ENCODE data around the gene SV2B.
"Not testable (repeated sequence)": the region's sequence is repeated elsewhere in the genome, so short reads cannot be mapped to it uniquely, and the experiment has no call there.

SV2B gene

GRCh38 chr15:91099995-91100813, at the start of gene SV2B:
Gene SV2B (plus strand): TSS chr15:91100257. CDS start chr15:91226264, 126,007 bp downstream.
- peak; percentile 53 to 71 for DNase-seq

- DNase-seq, result no peak
Measured at GRCh38 chr15:91051248-91051647, 48.8 kb upstream of the SV2B start.

GRCh38 chr15:91054816-91055215, 45.2 kb upstream of the SV2B start:
- DNase-seq, result no peak

- DNase-seq, result peak; percentile 94 to 96
Measured at GRCh38 chr15:91055548-91056331, 44.3 kb upstream of the SV2B start.

GRCh38 chr15:91061230-91061629, 38.8 kb upstream of the SV2B start:
- no peak for DNase-seq

- no peak for DNase-seq
Measured at GRCh38 chr15:91061997-91062396, 38.1 kb upstream of the SV2B start.

- DNase-seq, result no peak
Measured at GRCh38 chr15:91065505-91065904, 34.6 kb upstream of the SV2B start.

- DNase-seq, result no peak
Measured at GRCh38 chr15:91067036-91067435, 33.0 kb upstream of the SV2B start.

- no peak for DNase-seq
Measured at GRCh38 chr15:91068436-91068835, 31.6 kb upstream of the SV2B start.

GRCh38 chr15:91068966-91069365, 31.1 kb upstream of the SV2B start:
- no peak for DNase-seq

- DNase-seq, result no peak
Measured at GRCh38 chr15:91070872-91071271, 29.2 kb upstream of the SV2B start.

GRCh38 chr15:91072161-91072560, 27.9 kb upstream of the SV2B start:
- DNase-seq, result no peak

GRCh38 chr15:91073077-91073476, 27.0 kb upstream of the SV2B start:
- no peak for DNase-seq

GRCh38 chr15:91073768-91074167, 26.3 kb upstream of the SV2B start:
- no peak for DNase-seq

GRCh38 chr15:91075739-91076138, 24.3 kb upstream of the SV2B start:
- DNase-seq, result peak; percentile 63 to 86

- no peak for DNase-seq
Measured at GRCh38 chr15:91077029-91077428, 23.0 kb upstream of the SV2B start.

- not testable (repeated sequence) for DNase-seq
Measured at GRCh38 chr15:91093866-91094265, 6.2 kb upstream of the SV2B start.

GRCh38 chr15:91098451-91098850, 1.6 kb upstream of the SV2B start:
- no peak for DNase-seq

- peak; percentile 53 to 74 for DNase-seq
Measured at GRCh38 chr15:91099616-91099994, 452 bp upstream of the SV2B start.

- peak in 1 of 2 experiments; percentile 45 for DNase-seq
Measured at GRCh38 chr15:91100814-91101607, 954 bp downstream of the SV2B start.

- DNase-seq, result no peak
Measured at GRCh38 chr15:91101608-91101920, 1.5 kb downstream of the SV2B start.

- DNase-seq, result no peak
Measured at GRCh38 chr15:91102546-91103330, 2.7 kb downstream of the SV2B start.

- no peak for DNase-seq
Measured at GRCh38 chr15:91104111-91104510, 4.1 kb downstream of the SV2B start.

All from NCI-H524 (cell line).